ENCODE measurements around the gene CD99.

DNA sequence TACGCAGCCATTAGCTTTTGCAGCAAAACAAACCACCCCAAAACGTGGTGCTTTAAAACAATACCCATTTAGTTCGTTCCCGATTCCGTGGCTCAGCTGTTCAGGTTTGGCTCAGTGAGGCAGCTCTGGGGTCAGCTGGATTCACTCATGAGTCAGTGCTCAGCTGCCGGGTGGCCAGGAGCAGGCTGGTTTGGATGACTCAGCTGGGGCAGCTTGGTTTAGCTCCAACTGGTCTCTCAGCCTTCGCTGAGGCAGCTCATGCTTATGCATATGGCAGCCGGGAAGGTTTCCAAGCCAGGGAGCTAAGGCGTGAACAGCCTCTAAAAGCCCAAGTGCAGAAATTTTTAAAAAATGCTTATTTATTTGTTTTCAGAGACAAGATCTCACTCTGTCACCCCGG, 13.3 kb upstream of the CD99 start:
- no peak for TF ChIP-seq THRB (CRISPR knock-in tag; conservative IDR thresholded peaks at IDR 0.05)
- TF ChIP-seq, protein P1, sequence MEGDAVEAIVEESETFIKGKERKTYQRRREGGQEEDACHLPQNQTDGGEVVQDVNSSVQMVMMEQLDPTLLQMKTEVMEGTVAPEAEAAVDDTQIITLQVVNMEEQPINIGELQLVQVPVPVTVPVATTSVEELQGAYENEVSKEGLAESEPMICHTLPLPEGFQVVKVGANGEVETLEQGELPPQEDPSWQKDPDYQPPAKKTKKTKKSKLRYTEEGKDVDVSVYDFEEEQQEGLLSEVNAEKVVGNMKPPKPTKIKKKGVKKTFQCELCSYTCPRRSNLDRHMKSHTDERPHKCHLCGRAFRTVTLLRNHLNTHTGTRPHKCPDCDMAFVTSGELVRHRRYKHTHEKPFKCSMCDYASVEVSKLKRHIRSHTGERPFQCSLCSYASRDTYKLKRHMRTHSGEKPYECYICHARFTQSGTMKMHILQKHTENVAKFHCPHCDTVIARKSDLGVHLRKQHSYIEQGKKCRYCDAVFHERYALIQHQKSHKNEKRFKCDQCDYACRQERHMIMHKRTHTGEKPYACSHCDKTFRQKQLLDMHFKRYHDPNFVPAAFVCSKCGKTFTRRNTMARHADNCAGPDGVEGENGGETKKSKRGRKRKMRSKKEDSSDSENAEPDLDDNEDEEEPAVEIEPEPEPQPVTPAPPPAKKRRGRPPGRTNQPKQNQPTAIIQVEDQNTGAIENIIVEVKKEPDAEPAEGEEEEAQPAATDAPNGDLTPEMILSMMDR (IDR thresholded peaks at IDR 0.05 in 2 of 3, conservative IDR thresholded peaks at IDR 0.05 in 1 of 3; ENCODE audit: insufficient read depth in 2 of 3, low read depth in 1 of 3, low read length in 3 of 3): no peak
- TF ChIP-seq THAP7 (CRISPR knock-in tag; IDR thresholded peaks at IDR 0.05): no peak
